HG03066 (cell line): Measurements from ENCODE around the gene ARID1B.
A peak's percentile ranks its signal among the peaks of the same experiment; 100 is the strongest.

Experiments
- ATAC-seq: cut with Tn5 transposase; IDR thresholded peaks from one replicate; pipeline ENCODE4 v1.9.1; 2021; ENCODE audit warnings: low read depth; ENCODE audit not compliant: unreplicated experiment

The ARID1B gene

DNA sequence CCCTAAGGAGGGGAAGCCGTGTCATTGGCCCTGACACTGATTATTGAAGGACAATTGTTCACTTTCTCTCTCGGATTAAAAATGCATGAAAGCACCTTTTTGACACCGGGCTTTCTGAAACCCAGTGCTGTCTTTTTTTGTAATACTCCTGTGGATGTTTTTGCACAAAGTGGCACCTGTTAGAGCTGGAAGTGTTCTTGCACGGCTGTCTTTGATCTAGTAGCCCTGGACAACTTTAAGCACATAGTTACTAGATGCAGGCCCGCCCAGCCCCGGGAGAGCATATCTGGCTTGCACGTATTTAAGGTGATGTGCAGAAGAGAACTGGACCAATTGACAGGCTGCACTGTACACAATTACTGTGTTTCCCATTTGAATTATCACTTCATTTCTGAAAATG is 72.6 kb downstream of the ARID1B start:
- ATAC-seq: no peak

DNA sequence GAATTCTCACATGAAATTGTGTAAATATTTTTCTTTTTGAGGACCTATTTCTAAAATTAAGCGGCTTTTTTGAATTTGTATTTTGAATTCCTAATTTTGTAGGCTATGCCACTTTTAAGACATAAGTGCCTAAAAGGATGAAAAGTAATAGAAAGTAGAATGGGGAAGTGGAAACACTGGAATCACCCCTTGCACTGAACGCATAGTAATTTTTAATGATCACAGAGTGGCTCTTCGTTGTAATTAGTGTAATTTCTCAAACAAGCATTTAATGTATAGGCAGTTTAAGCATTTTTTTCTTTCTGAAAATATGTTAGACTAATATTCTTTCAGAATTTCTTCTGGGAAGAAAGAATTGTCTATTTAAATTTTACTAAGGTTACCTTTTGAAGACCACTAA is 73.2 kb downstream of the ARID1B start:
- ATAC-seq: no peak

DNA sequence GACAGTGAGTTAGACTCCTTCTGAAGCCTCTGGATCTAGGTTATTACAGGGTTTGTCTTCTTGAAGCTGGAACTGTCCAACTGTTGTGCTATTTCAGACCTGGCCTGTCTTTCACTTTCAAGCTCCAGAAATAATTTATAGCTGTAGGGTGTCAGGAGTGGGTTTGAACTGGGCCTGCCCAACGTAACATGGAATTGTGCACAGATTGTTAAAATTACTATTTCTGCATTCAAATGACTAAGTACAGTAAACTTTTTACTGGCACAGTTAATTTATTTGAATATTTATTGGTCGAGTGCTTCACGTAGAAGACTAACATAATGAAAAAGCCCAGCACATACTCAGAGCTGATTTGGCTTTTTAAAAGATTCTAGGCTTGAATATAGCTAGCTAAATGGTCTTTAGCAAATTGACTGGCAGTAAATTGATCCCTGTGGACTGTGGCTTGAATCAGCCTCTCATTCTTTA is 74.3 kb downstream of the ARID1B start:
- ATAC-seq: peak; percentile 37

DNA sequence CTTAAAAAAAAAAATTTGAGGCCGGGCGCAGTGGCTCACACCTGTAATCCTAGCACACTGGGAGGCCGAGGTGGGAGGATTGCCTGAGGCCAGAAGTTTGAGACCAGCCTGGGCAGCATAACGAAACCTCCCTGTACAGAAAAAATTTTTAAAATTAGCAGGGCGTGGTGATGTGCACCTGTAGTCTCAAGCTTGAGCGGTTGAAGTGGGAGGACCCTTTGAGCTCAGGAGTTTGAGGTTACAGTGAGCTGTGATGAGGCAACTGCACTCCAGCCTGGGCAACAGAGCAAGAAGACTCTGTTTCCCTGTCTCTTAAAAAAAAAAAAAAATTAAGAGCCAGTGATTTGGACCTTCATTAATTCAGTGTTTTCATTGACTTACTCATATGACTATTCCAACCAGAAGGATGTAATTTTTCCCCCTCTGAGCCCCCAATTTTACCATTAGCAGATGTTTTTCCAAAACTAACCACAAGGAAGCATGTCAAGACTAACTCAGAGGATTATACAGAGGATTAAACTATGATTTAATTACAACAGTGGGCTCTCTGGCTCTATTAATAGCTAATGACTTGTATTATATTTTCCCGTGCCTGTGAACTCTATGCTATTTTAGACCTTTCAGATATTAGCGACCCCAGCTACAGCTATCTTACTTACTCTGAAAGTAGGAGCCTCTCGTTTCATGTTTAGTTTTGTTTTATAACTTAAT is 75.1 kb downstream of the ARID1B start:
- peak; percentile 56 for ATAC-seq

DNA sequence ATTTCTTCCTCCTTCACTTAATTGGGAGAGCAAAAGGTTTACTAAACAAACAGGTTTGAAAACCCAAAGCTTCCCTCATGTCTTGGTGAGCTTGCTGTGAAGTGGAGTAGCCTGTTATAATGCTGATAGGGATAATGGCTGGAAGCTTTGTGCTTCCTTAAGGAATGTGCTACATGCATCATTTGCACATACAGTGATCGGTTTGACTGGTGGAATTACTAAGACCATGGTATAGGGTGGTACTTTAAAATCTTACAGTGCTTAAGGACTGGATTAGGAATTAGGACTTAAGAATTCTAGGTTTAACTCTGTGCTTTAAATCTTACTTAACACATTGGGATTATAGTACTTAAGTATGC is 75.7 kb downstream of the ARID1B start:
- no peak for ATAC-seq

DNA sequence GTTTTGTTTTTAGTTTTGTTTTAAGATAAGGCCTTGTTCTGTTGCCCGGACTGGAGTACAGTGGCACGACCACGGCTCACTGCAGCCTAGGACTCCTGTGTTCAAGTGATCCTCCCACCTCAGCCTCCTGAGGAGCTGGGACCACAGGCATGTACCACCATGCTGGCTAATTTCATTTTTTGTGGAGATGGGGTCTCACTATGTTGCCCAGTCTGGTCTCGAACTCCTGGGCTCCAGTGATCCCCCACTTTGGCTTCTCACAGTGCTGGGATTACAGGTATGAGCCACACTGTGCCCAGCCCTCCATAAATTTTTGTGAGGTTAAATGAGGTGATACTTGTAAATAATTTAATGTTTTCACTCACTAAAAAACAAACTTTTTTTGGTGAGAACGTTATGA is 76.6 kb downstream of the ARID1B start:
- ATAC-seq: no peak

DNA sequence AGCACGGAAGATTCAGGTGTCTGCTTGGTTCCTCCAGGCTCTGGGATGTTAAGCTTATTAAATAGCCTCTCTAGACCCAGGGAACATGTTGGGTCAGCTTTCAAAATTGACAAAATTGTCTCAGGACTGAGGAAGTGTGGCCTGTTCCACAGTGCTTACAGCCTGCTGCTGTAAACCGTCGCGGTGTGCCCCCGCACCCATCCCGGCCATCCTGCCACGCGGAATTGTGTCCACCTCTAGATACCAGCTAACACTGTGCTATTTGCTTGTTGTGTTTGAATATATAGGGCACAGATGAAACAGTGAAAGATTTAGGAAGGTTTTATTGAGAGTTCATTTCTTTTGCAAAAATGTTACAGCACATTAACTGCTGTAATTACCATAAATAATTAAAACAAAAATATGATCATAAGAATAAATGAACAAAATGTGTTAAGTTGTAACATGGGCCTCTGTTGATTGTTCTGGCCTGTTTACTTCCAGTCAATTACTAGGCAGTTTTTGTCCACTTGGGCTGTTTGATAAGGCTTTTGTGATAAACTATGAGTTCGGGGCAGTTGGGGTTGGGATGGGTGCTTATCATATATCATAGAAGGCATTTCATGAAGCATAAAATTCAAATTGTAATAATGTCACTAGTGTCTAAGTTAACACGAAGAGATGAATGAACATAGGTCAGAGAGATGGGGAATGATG is 77.4 kb downstream of the ARID1B start:
- ATAC-seq: no peak

DNA sequence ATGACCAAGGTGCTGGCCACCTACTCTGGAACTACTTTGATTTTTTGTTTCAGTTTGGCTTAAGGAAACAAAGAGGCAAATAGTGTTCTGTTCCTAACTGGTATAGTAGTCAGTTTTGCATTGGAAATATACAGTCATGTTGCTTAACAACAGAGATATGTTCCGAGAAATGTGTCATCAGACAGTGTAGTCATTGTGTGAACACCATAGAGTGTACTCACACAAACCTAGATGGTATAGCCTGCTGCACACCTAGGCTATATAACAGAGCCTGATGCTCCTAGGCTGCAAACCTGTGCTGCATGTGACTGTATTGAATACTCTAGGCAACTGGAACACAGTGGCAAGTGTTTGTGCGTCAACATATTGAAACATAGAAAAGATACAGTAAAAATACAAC is 80.4 kb downstream of the ARID1B start:
- ATAC-seq: no peak

DNA sequence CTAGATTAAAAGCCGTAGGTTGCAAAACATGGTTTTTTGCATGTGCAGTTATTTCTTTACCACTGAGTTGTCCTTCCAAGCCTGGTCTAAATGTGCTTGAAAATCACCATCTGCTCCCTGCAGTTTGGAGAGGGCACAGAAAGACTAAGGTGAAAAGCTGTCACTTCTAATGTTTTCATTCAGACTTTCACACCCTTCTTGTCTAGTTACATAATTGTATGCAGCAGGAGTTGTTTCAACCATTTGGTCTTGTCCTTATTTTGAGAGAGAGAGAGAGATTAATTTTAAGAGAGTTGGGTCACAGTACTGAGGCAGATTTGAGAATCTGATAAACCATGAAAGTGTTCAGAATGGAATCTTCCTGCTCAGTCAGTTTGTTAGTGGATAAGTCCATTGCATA is 82.5 kb downstream of the ARID1B start:
- ATAC-seq: no peak

DNA sequence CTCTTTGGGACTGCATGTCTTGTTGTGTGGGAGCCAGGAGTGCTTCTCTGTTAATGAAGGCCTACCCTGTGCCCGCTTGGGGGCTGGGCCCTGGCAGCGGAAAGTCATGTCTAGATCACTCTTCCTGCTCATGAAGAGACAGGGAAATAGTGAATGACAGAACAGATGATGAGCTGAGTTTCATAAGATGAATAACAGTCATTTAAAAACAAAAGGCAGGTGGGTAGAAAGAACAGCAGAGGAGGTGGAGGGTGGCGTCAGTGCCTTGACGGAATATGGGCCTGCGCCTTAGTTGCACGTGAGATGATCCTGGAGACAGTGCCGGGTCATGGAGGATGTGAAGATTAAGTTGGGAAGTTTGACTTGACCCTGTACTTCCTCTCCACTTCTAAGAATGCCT is 85.5 kb downstream of the ARID1B start:
- ATAC-seq: no peak

DNA sequence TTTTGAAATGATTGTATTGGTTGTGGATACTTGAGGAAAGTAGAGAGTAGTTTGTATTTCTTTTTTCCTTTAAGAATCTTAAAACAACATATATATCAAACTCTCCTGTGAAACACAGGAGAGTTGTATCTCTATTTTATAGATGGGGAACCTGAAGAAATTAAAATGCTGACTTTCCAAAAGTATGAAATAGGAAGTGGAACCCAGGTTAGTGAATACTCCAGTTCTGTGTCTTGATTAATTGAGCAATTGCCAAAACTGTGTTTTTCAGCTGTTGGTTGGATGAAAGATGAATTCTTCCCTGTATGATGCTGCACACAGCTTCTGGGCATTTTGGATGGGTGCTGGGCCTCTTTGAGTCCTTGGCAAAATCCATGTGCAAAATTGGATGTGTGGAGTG is 86.3 kb downstream of the ARID1B start:
- ATAC-seq: no peak

DNA sequence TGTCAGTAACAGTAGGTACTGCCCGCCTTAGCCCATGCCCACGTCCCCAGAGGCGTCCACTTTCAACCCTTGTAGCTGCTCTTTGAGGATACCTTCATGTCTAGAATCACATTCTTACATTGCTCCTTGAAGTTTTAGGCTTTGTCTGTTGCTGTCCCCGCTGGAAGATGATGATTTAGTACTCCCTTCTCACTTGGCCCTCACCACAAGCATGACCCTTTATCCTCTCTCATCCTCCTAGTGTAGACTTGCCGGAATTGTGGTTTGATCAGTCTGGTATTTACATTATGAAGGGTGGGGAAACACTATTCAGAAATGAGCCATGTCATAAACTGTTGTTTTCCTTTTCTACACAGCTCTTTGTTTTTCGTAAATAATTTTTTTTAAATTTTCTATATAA is 87.4 kb downstream of the ARID1B start:
- no peak for ATAC-seq

DNA sequence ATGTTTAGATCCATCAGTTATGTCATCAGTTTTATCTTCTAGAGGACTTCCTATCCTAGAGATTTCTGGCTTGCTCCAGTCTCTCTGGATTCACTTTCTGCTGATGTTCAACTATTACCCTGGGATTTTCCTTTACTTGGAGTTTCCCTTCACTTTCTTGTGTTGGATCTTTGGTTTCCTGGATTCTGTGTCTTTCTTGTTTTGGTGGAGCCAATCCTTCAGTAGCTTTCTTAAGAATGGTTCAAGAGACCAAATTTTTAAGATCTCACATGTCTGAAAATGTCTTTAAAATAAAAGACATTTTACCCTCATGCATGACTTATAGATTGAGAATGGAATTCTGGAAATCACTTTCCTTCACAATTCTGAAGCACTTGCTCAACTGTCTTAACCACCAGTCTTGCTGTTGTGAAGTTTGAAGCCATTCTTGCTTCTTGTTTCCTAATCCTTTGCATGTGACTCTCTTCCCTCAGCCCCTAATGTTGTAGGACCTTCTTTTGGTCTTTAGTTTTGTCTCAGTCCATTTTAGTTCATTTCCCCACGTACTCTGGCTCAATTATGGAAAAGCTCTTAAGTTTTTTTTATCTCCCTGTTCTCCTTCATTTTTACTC is 87.9 kb downstream of the ARID1B start:
- no peak for ATAC-seq

DNA sequence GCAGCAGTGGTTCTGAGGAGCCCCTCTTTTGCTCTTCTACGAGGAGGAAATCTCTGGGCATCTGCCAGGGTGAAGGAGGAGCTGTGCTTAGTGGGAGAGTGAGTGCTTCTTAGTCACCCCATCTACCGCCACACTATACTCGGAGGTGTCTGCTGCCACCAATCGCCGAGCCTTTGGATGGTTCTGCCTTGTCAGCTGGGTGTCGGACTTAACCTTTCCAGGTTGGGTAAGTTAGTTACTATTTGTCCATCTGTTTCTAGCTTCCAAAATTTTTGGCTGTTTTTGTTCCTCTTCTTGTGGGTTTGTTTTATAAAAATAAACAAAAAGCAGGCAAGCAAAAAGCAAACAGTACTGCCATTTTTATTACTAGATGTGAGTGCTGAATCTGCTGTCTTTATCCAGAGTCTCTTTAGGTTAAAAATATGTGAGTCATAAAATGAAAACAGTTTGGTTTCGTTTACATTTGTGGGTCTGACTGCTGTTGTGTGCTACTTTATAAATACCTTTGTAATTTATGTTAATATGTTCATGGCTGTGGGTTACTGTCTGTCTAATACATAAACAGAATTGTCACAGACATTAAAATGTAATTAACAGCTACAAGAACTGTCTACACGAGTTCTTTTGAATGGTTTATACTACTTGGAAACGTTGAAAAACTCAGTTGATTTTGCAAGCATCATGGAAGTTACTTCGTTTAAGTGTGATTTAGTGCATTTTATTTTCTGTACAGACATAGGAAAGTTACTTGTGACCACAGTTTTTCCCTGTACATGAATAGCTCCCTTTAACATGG is 89.2 kb downstream of the ARID1B start:
- no peak for ATAC-seq

DNA sequence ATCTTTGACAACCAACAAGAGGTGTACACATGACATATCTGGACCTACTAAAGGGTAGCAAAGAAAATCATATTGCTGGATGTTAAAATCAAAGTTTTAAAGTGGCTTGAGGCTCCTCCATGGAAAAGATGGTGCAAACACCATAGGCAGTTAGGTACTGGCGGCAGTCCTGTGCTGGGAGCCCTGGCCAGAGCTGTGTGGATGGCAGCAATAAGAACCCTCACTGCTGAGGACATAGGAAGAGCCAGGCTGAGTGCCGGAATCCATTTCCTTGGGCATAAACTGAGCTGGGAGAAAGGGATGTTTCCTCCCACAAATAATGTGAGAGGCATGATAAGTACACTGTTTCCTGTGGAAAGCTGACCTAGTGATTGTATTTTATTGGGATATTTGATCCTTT is 89.9 kb downstream of the ARID1B start:
- ATAC-seq: no peak

DNA sequence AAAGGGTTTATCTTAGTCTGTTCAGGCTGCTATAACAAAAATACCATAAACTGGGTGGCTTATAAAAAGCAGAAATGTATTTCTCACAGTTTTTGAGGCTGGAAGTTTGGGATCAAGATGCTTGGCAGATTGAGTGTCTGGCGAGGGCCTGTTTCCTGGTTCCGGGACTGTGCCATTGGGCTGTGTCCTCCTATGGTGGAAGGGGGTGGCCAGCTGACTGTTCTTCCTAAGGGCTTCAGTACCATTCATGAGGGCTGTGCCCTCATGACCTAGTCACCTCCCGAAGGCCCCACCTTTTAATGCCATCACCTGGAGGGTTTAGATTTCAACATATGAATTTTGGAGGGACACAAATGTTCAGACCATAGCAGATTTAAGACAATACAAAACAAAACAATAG is 91.2 kb downstream of the ARID1B start:
- ATAC-seq: no peak

DNA sequence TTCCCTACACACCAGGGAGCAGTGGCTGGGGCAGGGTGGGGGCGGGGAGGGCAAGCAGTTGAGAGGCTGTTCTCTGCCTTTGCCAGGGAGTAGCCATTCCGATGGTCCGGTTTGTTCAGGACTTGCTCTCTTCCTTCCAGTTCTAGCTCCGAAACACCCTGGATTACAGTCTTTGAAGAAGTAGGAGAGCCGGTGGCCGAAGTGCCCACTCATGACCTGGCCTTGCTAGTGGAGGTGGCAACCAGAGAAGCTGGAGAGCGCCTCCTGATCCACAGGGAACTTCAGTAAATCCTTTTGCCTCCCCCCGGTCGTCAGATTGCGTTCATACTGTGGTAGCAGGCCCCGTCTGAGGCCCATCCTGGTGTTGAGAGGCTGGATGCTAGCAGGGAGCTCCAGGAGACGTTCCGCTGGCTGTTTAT is 92.8 kb downstream of the ARID1B start:
- no peak for ATAC-seq

DNA sequence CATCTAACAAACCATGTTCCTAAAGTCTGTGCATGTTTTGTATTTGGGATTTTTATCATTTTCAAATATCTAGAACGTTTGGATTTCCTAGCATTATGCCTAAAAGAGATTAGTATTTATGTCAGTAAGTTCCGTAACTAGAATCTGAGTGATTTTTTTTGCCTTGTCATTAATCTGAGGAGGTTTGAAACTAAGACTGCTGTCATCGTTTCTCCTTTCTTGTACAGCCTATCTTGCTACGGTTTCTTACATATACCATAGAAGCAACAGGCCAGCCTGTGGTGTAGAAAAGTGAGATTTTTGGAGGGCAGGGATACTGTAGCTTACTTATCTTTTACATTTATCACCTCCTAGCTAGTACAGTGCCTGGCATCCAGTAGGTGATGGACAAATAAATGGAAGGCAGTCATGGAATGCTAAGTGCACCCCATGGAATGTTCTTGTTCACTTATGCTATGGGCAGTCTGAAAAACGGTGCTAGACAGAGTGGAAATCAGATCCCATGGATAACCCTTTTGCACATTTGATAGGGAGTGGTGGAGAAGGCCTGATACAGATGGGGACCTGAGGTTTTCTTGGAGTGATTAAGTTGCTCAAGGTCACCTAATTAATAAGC is 93.9 kb downstream of the ARID1B start:
- ATAC-seq: no peak

DNA sequence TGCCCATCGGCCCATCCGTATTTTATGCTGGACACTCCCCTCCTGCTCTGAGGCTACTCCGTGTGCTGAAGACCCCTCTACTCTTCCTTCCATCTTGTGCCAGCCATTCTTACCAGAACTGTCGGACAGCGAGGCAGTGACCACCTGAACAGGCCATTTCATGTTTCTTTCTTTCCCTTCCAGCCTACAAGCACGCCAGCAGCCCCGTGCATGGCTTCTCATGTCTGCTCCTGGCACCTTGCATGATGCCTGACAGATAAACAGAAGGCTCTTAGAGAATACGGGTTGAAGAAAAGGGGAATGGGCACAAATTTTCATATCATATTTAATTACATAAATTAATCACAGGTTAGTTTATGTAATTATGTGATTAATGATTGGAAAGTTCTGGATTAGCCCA is 95.7 kb downstream of the ARID1B start:
- no peak for ATAC-seq

DNA sequence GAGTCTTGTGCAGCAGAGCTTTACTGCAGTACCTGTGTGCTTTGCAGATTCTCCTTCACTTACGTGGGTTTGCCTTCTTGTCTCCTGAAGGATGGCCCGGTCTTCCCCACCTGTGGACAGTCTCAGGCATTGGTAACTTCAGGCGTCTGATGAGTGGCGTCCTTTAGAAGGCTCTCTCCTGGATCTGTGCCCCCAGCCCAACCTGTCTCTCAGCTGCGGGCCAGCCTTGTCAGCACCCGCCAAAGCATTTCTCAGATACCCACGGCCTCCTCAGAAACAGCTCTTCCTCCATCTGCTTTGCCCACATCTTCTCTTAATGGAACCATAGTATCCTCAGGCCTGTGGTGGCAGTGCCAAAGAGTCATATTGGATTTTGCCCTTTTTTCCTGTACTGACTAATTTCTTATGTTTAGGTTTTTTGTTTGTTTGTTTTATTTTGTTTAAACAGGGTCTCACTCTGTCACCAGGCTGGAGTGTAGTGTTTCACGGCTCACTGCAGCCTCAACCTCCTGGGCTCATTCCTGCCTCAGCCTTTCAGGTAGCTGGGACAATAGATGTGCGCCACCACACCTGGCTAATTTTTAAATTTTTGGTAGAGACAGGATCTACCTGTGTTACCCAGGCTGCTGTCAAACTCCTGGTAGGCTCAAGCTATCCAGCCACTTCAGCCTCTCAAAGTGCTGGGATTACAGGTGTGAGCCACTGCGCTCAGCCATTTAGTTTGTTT is 96.6 kb downstream of the ARID1B start:
- ATAC-seq: no peak
